Thyroid gland (tissue), 4 donors: ENCODE results near the gene PLXNC1.

Experiments used
- POLR2A ChIP-seq, 2 donors: fragments of 450-650 bp; IDR thresholded peaks; one replicate each; pipeline ENCODE4 v1.6.1; 2017; ENCODE audit warnings: antibody characterized with exemption in 2 of 2, mild to moderate bottlenecking in 2 of 2, moderate library complexity in 1 of 2
- TF ChIP-seq, protein P1 (sequence below), 6 experiments: fragments of 200-600 bp in 3 of 6; fragments of 450-650 bp in 3 of 6; sonication (generic) in 3 of 6; IDR thresholded peaks; one replicate each; pipeline ENCODE4 v1.5.1; 2016 to 2019; ENCODE audit warnings: antibody characterized with exemption in 6 of 6, mild to moderate bottlenecking in 2 of 6, inconsistent platforms in 1 of 6, moderate library complexity in 1 of 6

- TF ChIP-seq, protein P1, sequence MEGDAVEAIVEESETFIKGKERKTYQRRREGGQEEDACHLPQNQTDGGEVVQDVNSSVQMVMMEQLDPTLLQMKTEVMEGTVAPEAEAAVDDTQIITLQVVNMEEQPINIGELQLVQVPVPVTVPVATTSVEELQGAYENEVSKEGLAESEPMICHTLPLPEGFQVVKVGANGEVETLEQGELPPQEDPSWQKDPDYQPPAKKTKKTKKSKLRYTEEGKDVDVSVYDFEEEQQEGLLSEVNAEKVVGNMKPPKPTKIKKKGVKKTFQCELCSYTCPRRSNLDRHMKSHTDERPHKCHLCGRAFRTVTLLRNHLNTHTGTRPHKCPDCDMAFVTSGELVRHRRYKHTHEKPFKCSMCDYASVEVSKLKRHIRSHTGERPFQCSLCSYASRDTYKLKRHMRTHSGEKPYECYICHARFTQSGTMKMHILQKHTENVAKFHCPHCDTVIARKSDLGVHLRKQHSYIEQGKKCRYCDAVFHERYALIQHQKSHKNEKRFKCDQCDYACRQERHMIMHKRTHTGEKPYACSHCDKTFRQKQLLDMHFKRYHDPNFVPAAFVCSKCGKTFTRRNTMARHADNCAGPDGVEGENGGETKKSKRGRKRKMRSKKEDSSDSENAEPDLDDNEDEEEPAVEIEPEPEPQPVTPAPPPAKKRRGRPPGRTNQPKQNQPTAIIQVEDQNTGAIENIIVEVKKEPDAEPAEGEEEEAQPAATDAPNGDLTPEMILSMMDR (IDR thresholded peaks at IDR 0.05) = no peak
- TF ChIP-seq POLR2A (IDR thresholded peaks at IDR 0.05) = no peak
Observed at GRCh38 chr12:94244165-94245133, 96.1 kb downstream of the PLXNC1 start.
